Uterus (tissue), 2 donors: Measurements from ENCODE around the gene DNAJA4.
"Not testable (repeated sequence)": the region's sequence is repeated elsewhere in the genome, so short reads cannot be mapped to it uniquely, and the experiment has no call there.

Source experiments
- POLR2A ChIP-seq, 2 donors: fragments of 450-650 bp; IDR thresholded peaks; one replicate each; pipeline ENCODE4 v1.6.1; 2016; ENCODE audit warnings: antibody characterized with exemption in 2 of 2, mild to moderate bottlenecking in 1 of 2, moderate library complexity in 1 of 2
- TF ChIP-seq, protein P1 (sequence below), 4 experiments: fragments of 200-600 bp in 2 of 4; fragments of 450-650 bp in 2 of 4; sonication (generic) in 2 of 4; IDR thresholded peaks; one replicate each; pipeline ENCODE4 v1.5.1; 2016 to 2019; ENCODE audit warnings: antibody characterized with exemption in 4 of 4, mild to moderate bottlenecking in 2 of 4, moderate library complexity in 1 of 4

- TF ChIP-seq, protein P1, sequence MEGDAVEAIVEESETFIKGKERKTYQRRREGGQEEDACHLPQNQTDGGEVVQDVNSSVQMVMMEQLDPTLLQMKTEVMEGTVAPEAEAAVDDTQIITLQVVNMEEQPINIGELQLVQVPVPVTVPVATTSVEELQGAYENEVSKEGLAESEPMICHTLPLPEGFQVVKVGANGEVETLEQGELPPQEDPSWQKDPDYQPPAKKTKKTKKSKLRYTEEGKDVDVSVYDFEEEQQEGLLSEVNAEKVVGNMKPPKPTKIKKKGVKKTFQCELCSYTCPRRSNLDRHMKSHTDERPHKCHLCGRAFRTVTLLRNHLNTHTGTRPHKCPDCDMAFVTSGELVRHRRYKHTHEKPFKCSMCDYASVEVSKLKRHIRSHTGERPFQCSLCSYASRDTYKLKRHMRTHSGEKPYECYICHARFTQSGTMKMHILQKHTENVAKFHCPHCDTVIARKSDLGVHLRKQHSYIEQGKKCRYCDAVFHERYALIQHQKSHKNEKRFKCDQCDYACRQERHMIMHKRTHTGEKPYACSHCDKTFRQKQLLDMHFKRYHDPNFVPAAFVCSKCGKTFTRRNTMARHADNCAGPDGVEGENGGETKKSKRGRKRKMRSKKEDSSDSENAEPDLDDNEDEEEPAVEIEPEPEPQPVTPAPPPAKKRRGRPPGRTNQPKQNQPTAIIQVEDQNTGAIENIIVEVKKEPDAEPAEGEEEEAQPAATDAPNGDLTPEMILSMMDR (IDR thresholded peaks at IDR 0.05), result not testable (repeated sequence)
- not testable (repeated sequence) for TF ChIP-seq POLR2A (IDR thresholded peaks at IDR 0.05)
Observed at GRCh38 chr15:78245976-78246620, 18.3 kb upstream of the DNAJA4 start.
